HG03196 (cell line): ENCODE measurements around the gene CGN.

Source experiments
- ATAC-seq: cut with Tn5 transposase; IDR thresholded peaks from one replicate; pipeline ENCODE4 v1.9.1; 2021; ENCODE audit not compliant: unreplicated experiment

The CGN gene

GRCh38 chr1:151510957-151511635, at the start of gene CGN:
Gene CGN, plus strand, starts transcription at chr1:151511387. Its CDS starts 7,133 bp downstream, at chr1:151518520.
- ATAC-seq: peak; percentile 85

- ATAC-seq: no peak
Observed at GRCh38 chr1:151461694-151462093, 49.5 kb upstream of the CGN start.

- no peak for ATAC-seq
Observed at GRCh38 chr1:151465026-151465425, 46.2 kb upstream of the CGN start.

DNA sequence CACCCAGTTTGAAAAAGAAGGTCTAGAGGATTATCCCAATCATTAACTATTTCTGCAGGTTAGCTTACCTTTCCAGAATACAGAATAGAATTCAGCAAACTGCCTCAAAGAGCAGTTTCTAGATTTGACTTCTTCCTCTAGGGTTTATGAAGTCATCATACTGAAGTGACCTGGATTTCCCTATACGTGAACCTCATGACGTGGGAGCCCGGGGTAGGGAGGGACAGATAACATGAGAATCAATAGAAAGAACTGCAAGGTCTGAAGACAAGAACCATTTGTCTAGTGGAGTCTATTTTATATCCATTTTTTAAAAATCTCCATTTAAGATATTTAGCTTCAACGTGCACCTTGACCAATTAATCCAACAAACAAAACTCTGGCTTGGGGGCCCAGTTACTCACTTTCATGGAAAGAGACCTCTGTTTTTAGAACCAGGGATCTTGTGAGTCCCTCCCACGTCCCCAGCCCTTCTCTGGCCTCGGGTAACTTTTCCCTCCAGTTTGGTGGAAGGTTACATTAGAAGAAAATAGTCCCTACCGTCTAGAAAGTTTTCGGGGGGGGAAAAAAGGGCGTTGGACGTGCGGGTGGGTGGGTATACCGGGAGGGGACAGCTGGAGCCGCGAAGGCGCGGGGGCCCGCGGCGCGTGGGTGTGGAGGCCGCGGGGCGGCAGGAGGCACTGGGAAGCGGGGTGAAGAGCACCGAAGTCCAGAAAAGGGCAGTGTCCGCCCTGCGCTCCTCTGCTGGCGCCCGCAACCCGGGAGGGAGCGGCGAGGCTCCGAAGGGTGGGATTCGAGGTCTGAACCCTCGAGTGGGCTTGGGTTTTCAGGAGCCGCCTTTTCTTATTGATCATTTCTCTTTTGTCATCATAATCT, 38.1 kb upstream of the CGN start:
- no peak for ATAC-seq

DNA sequence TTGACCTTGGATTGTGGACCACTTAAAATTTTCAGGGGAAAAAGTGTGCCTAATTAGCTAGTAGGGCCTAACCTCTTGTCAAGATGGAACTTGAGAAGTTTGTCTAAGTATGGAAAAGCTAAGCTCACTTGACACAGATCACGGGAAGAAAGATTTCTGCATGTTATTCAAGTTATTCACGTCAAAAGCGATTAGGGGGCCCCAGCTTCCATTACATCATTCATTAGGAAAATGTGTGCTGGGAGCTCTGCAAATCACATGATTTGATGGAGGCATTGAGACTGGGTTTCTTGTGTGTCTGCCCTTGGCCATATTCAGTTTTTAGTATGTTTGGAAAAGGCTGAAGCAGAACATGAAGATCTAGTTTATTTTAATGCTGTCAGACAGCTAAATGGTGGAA, 36.4 kb upstream of the CGN start:
- no peak for ATAC-seq

- peak; percentile 77 for ATAC-seq
Observed at GRCh38 chr1:151475175-151475574, 36.0 kb upstream of the CGN start.

- ATAC-seq: no peak
Observed at GRCh38 chr1:151476083-151476482, 35.1 kb upstream of the CGN start.

DNA sequence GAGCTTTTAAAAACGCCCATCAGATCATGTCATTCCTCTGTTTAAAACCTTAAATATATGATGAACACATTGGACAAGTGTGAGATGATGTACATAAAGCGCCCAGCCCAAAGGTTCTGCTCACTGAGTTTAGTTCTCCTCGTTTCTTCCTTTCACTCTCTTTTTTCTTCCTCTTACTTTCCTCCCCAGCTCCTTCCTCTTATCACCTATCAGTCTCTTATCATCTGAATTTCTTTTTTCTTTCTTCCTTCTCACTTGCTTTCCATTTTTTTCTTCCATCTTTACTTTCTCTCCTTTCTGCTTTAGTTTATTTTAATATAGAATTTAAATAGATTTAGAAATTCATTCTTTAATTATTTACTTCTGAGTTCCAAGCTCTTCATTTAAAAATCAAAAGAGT, 34.1 kb upstream of the CGN start:
- ATAC-seq: no peak

- no peak for ATAC-seq
Observed at GRCh38 chr1:151478140-151478812, 32.9 kb upstream of the CGN start.

DNA sequence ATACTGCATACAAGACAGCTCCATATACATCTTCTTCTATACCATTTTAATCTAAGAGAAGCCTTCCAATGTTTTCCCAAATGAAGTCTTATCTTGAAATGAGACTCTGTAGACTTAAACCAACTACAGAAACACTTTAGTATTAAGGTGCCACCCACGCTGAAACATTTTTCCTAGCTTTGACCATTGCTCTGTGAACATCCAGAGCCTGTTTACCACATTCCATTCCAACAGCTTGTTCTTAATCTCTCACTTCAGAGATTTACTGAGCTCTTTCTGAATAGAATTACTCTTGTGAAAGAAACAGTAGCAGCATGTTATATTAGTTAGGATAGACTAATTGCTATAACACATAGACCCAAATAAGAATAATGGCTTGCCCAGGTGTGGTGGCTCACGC, 32.3 kb upstream of the CGN start:
- no peak for ATAC-seq

GRCh38 chr1:151479462-151479861, 31.7 kb upstream of the CGN start:
- ATAC-seq: no peak

GRCh38 chr1:151482017-151482416, 29.2 kb upstream of the CGN start:
- no peak for ATAC-seq

GRCh38 chr1:151485685-151486255, 25.4 kb upstream of the CGN start:
- no peak for ATAC-seq

DNA sequence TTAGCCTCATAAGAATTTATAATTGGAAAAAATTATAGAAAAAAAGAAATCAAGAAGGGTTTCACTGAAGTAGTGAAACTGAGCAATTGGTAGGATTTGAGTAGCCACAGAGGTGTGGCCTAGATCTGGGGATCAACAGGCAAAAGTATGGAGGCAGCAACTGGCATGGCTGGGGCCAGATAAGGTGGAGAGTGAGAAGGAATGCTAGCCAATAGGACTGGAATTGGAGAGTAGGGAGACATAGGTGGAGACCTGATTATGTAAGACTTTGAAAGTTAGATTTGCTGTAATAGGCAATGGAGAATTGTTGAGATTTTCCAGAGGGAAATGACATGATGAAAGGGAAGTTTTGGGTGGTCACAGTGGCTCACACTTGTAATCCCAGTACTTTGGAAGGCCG, 24.6 kb upstream of the CGN start:
- ATAC-seq: no peak

- ATAC-seq: no peak
Observed at GRCh38 chr1:151491641-151492040, 19.5 kb upstream of the CGN start.

DNA sequence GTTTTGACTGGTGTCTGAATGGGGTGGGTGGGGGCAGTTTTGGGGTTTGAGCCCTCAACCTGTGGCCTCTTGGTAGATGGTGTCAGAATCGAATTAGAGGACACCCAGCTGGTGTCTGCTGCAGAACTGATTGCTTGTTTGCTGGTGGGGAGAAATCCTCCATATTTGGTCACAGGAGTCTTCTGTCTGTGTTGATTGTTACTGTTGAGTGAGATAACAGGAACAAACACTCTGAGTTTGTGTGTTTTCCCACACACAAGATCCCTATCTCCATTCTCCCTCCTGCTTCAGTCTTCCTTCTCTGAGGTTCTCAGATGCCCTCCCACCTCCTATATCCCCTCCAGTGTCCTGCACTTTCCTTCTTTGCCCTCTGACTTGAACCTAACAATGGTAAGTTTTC, 19.1 kb upstream of the CGN start:
- no peak for ATAC-seq

DNA sequence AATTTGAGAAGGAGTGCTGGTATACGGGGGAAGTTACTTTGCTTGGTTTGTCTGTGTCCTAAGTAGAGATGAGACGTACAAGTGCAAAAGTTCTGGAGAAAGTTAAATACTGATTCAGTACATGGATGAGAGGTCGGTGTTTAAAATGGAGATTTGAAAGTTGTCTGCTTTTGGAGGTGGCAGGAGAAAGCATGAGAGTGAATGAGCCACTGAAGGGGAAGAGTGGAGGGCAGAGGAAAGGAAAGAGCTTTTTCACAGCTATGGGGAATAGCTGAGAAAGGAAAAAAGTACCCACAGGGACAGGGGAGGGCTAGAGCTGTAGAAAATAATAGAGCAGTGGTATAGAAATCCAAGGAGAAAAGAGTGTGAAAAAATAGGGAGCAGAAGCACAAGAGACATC, 18.1 kb upstream of the CGN start:
- no peak for ATAC-seq

GRCh38 chr1:151494741-151495281, 16.4 kb upstream of the CGN start:
- peak; percentile 69 for ATAC-seq

GRCh38 chr1:151495316-151495715, 15.9 kb upstream of the CGN start:
- no peak for ATAC-seq

- ATAC-seq: no peak
Observed at GRCh38 chr1:151499365-151499764, 11.8 kb upstream of the CGN start.

- no peak for ATAC-seq
Observed at GRCh38 chr1:151499930-151500329, 11.3 kb upstream of the CGN start.
